GM12872 (cell line): Measurements from ENCODE around the gene ASRGL1.

Experiments used
- TF ChIP-seq, protein P1 (sequence below): IDR thresholded peaks from 3 replicates; pipeline ENCODE4 v1.5.1; 2011; ENCODE audit warnings: low read depth, mild to moderate bottlenecking, low read length, moderate library complexity; ENCODE audit not compliant: insufficient read depth

Gene ASRGL1

DNA sequence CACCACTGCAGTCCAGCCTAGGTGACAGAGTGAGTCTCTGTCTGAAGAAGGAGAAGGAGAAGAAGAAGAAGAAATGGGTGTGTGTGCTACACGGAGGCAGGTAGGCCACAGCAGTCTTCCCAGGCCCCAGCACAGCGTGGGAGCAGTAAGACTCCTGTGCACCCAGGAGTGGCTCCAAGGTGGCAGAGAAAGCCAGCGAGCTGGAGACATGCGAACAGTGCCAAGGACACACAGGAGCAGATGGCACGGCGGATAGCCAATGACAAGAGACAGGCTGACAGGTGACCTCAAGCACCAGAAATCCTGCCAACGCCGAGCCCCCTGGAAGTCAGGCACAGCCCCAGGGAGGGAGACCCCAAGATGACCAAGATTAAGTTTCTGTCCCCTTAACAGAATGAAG, 72.6 kb downstream of the ASRGL1 start:
- TF ChIP-seq, protein P1, sequence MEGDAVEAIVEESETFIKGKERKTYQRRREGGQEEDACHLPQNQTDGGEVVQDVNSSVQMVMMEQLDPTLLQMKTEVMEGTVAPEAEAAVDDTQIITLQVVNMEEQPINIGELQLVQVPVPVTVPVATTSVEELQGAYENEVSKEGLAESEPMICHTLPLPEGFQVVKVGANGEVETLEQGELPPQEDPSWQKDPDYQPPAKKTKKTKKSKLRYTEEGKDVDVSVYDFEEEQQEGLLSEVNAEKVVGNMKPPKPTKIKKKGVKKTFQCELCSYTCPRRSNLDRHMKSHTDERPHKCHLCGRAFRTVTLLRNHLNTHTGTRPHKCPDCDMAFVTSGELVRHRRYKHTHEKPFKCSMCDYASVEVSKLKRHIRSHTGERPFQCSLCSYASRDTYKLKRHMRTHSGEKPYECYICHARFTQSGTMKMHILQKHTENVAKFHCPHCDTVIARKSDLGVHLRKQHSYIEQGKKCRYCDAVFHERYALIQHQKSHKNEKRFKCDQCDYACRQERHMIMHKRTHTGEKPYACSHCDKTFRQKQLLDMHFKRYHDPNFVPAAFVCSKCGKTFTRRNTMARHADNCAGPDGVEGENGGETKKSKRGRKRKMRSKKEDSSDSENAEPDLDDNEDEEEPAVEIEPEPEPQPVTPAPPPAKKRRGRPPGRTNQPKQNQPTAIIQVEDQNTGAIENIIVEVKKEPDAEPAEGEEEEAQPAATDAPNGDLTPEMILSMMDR, result no peak

DNA sequence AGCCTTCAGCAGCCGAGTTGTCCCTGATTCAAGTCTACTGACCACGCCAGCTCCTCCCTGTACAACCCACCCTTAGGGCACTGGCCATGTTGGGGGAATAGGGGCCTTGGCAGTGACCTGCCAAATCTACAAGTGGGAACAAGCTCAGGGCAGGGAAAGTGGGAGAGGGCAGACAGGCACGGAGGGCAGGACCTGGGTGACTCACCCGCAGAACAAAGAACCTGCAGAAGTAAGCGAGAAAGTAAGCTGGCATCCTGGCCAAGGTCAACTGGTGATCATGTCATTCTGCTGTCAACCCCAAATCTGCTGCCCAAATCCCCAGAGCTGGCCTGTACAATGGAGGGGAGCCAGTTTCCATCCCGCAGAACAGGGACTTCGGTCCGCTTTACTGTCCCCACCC, 73.7 kb downstream of the ASRGL1 start:
- TF ChIP-seq, protein P1, result no peak

DNA sequence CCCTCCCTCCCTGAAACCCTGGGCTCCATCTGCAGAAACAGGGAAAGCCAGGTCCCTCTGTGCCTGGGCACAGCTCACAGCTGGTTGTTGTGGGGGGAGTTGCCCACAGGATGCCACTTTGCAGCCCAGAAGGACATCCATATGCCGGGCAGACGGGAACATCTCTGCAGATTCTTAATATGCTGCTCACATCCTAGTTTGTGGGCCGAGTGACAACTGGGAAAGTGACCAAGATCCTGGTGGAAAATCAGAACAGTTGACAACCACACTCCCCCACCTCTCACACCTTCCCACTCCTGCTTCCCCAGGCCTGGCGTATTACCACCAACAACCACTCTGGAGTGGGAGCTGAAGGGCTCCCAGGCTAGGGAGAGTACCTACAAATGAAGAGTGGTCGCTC, 74.3 kb downstream of the ASRGL1 start:
- TF ChIP-seq, protein P1, result no peak

DNA sequence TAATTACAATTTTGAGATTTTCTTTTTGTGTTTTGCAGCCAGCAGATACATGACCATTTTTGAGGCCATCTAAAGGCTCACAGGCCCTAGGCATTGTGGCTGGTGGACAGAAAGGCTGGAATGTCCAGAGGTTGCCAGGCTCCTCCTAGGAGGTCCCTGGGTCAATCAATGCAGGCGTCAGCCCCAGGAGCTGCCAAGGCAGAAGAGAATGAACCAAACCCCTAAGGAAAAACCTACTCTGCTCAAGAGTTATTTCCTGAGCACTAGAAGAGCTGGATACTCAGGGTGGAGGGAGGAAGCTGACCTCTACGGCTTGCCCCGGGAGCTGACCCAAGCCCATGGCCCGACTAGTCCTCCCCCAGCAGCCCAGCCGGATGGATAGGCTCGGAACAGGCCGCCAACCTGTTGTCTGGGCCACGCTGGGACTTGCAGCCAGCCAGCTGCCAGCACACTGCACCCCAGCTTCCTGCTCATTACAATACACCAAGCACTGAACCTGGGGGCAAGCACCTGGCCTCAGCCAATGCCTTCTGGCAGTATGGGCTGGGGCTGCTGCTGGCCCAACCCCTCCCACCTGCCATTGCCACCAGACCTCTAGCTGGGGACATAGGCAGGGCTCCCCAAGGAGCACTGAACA, 75.9 kb downstream of the ASRGL1 start:
- TF ChIP-seq, protein P1, result no peak

DNA sequence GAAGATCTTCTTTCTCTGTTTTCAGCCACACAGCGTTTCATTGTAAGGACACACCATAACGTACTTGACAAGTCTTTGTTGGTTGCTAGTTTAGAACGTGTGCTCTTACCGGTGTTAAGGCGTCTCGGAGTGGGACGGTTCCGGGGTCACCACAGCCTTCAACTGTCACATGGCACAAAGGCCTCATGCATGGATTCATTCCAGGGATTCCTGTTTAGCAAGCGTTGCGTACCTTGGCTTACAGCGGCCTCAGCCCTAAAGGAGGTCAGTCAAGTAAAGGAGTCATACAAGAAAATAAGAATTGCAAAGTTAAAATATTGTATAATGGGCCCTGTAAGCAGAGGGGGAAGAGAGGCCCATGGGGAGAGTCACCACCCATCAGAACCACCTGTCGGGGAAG, 79.3 kb downstream of the ASRGL1 start:
- TF ChIP-seq, protein P1, result no peak

DNA sequence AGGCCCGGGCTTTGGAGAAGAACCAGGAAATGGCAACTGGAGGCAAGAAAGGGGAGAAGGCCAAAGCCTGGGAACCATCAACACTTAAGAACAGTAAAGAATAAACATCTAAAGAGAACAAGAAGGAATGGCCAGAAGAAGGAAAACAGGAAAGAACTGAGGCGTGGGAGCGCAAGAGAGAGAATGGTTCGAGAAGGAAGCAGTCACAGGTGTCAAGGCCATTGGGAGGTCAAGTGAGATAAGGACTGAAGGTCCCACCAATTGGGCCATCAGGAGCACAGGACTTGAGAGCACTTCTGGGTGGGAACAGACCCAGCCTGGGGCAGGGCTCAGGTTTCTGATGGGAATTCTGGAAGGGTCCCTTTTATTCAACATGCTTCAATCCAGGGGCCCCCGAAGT, 80.9 kb downstream of the ASRGL1 start:
- TF ChIP-seq, protein P1, result no peak

DNA sequence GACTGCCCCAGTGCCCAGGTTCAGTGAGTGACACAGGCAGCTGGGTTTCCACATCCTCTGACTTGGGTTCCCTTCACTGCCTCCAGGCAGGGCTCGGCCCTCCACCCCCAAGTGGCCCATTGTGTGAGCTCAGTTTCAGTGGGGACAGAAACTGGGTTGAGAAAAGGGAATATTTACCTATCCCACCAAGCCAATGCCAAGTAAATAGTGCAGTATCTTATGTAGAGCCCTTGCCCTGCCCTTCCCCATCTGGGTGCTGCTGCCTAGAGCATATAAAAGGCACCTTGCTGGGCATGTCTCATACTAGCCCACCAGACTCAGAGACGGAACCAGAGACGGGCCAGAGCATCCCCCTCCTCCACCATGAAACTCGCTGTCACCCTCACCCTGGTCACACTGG, 81.5 kb downstream of the ASRGL1 start, which contains the start of gene SCGB1A1:
SCGB1A1 (plus strand) TSS at position 301 of the 400 bp plus-strand sequence; CDS start at position 364, 63 bp downstream.
- TF ChIP-seq, protein P1, result no peak
